H1 (cell line): ENCODE results near the gene TBPL2. TPM values are rescaled to one million over a fixed set of nuclear protein-coding genes. Genes with fewer than 3 reads are reported as not detected.

Experiments used
- CTCF ChIA-PET: fragments of 300-600 bp; sonication (Branson Sonifier 250); formaldehyde crosslinking; loops from one replicate; lab custom pipeline; 2021; ENCODE audit not compliant: partially characterized antibody; lab: Charles Lee
- POLR2A ChIA-PET: fragments of 300-600 bp; sonication (Branson Sonifier 250); formaldehyde crosslinking; loops from one replicate; lab custom pipeline; 2021; ENCODE audit warnings: inconsistent platforms; ENCODE audit not compliant: partially characterized antibody; lab: Charles Lee
- DNase-seq, 2 experiments: peaks; one replicate each; pipeline versions ENCODE4 v3.0.0 to v3.0.0-alpha.2; 2010 to 2022; ENCODE audit warnings: low spot score in 2 of 2, low read depth in 1 of 2, mixed read lengths in 1 of 2
- FAIRE-seq: peaks from 2 replicates; lab custom pipeline; 2011; peaks lifted over from hg19 to GRCh38; lab: Jason Lieb, UNC
- H2AFZ ChIP-seq: 2 replicates; pipeline ENCODE4 v1.8.1; 2012; ENCODE audit warnings: low read length, inconsistent platforms
- H2AK5ac ChIP-seq: 2 replicates; pipeline ENCODE4 v1.6.1; 2013; ENCODE audit warnings: low read depth, low read length
- H2BK120ac ChIP-seq: replicated peaks from 2 replicates; pipeline ENCODE3; 2013; ENCODE audit warnings: low read depth, low read length, inconsistent platforms
- H2BK12ac ChIP-seq: 2 replicates; pipeline ENCODE4 v1.6.1; 2013; ENCODE audit warnings: low read depth, low read length
- H2BK15ac ChIP-seq: 2 replicates; pipeline ENCODE4 v1.6.1; 2013; ENCODE audit warnings: low read length
- H2BK20ac ChIP-seq: 2 replicates; pipeline ENCODE4 v1.6.1; 2013; ENCODE audit warnings: low read length
- H2BK5ac ChIP-seq: 2 replicates; pipeline ENCODE4 v1.6.1; 2013; ENCODE audit warnings: low read depth, low read length
- H3K14ac ChIP-seq: 2 replicates; pipeline ENCODE4 v1.6.1; 2013; ENCODE audit warnings: inconsistent platforms; ENCODE audit not compliant: insufficient read length
- H3K18ac ChIP-seq: 2 replicates; pipeline ENCODE4 v1.6.1; 2013; ENCODE audit warnings: low read length; ENCODE audit errors: extremely low read depth
- H3K23ac ChIP-seq: 2 replicates; pipeline ENCODE4 v1.6.1; 2013; ENCODE audit warnings: inconsistent platforms; ENCODE audit not compliant: insufficient read length
- H3K23me2 ChIP-seq: 2 replicates; pipeline ENCODE4 v1.6.1; 2013; ENCODE audit warnings: low read depth, low read length
- H3K27ac ChIP-seq: 2 replicates; pipeline ENCODE4 v1.6.1; 2011; ENCODE audit warnings: low read depth, low read length, inconsistent platforms
- H3K27me3 ChIP-seq, 4 experiments: replicated peaks in 1 of 4; 1 replicate in 1 of 4; 2 replicates in 3 of 4; pipeline versions ENCODE4 v1.6.1 to v1.8.1; 2011 to 2013; ENCODE audit warnings: low read length in 3 of 4, mild to moderate bottlenecking in 3 of 4, inconsistent platforms in 2 of 4, mixed read lengths in 2 of 4, moderate library complexity in 1 of 4; ENCODE audit not compliant: control insufficient read depth in 3 of 4, insufficient read depth in 3 of 4; ENCODE audit errors: extremely low read depth in 1 of 4
- H3K36me3 ChIP-seq, 4 experiments: 2 replicates each; pipeline versions ENCODE4 v1.6.1 to v1.8.1; 2011 to 2013; ENCODE audit warnings: mild to moderate bottlenecking in 4 of 4, low read length in 3 of 4, moderate library complexity in 2 of 4, control low read depth in 1 of 4, inconsistent platforms in 1 of 4; ENCODE audit not compliant: insufficient read depth in 4 of 4, control insufficient read depth in 2 of 4
- H3K4ac ChIP-seq: replicated peaks from 2 replicates; pipeline ENCODE3; 2013; ENCODE audit warnings: low read length, low read depth, mixed read lengths, inconsistent platforms; ENCODE audit not compliant: insufficient read length
- H3K4me1 ChIP-seq, 4 experiments: replicated peaks in 1 of 4; 1 replicate in 1 of 4; 2 replicates in 3 of 4; pipeline versions ENCODE4 v1.6.1 to v1.8.1; 2011 to 2013; ENCODE audit warnings: low read length in 3 of 4, inconsistent platforms in 2 of 4, mixed read lengths in 1 of 4; ENCODE audit not compliant: insufficient read depth in 4 of 4, control insufficient read depth in 3 of 4
- H3K4me2 ChIP-seq, 2 experiments: 2 replicates each; pipeline versions ENCODE4 v1.6.1 to v1.8.1; 2011 to 2013; ENCODE audit warnings: low read depth in 2 of 2, low read length in 2 of 2, control low read depth in 1 of 2, inconsistent platforms in 1 of 2, mild to moderate bottlenecking in 1 of 2; ENCODE audit not compliant: insufficient read depth in 1 of 2
- H3K4me3 ChIP-seq, 4 experiments: fragments of 200-600, 300-600 bp in 1 of 4; sonication (generic), shearing (Covaris generic), sonication (Bioruptor Twin) in 1 of 4; 2 replicates each; pipeline versions ENCODE4 v1.5.1 to v1.8.1; 2011 to 2016; ENCODE audit warnings: low read length in 4 of 4, low read depth in 3 of 4, control low read depth in 2 of 4, inconsistent platforms in 2 of 4, mild to moderate bottlenecking in 2 of 4, mixed read lengths in 1 of 4, moderate library complexity in 1 of 4; ENCODE audit not compliant: insufficient read depth in 2 of 4; ENCODE audit errors: extremely low read depth in 1 of 4
- H3K56ac ChIP-seq: replicated peaks from 2 replicates; pipeline ENCODE3; 2013; ENCODE audit warnings: low read depth, mild to moderate bottlenecking, mixed read lengths, low read length, inconsistent platforms; ENCODE audit not compliant: insufficient read length
- H3K79me1 ChIP-seq: 2 replicates; pipeline ENCODE4 v1.6.1; 2013; ENCODE audit warnings: low read depth, low read length, control low read depth
- H3K79me2 ChIP-seq, 2 experiments: 2 replicates each; pipeline versions ENCODE4 v1.6.1 to v1.8.1; 2012 to 2013; ENCODE audit warnings: low read length in 2 of 2, mild to moderate bottlenecking in 2 of 2, inconsistent platforms in 1 of 2; ENCODE audit not compliant: insufficient read depth in 2 of 2, control insufficient read depth in 1 of 2
- H3K9ac ChIP-seq, 4 experiments: replicated peaks in 1 of 4; 1 replicate in 1 of 4; 2 replicates in 3 of 4; pipeline versions ENCODE4 v1.6.1 to v1.8.1; 2011 to 2013; ENCODE audit warnings: low read depth in 3 of 4, low read length in 3 of 4, control low read depth in 2 of 4, mild to moderate bottlenecking in 2 of 4, moderate library complexity in 2 of 4, inconsistent platforms in 1 of 4; ENCODE audit errors: extremely low read depth in 1 of 4
- H3K9me3 ChIP-seq, 2 experiments: 2 replicates each; pipeline versions ENCODE4 v1.6.1 to v1.8.1; 2012 to 2013; ENCODE audit warnings: mild to moderate bottlenecking in 2 of 2, moderate library complexity in 2 of 2, control low read depth in 1 of 2, inconsistent platforms in 1 of 2, low read depth in 1 of 2, low read length in 1 of 2, mixed read lengths in 1 of 2; ENCODE audit not compliant: insufficient read depth in 2 of 2
- H4K20me1 ChIP-seq, 2 experiments: replicated peaks in 1 of 2; 2 replicates each; pipeline versions ENCODE3 to v1.8.1; 2011 to 2013; ENCODE audit warnings: inconsistent platforms in 2 of 2, low read length in 2 of 2, mild to moderate bottlenecking in 1 of 2; ENCODE audit not compliant: insufficient read depth in 2 of 2, control insufficient read depth in 1 of 2
- H4K5ac ChIP-seq: 2 replicates; pipeline ENCODE4 v1.6.1; 2013; ENCODE audit warnings: low read length, low read depth, mixed read lengths, inconsistent platforms; ENCODE audit not compliant: insufficient read length
- H4K8ac ChIP-seq: 2 replicates; pipeline ENCODE4 v1.8.0; 2013; ENCODE audit warnings: mild to moderate bottlenecking, moderate library complexity, low read length, inconsistent platforms; ENCODE audit not compliant: insufficient read depth; ENCODE audit errors: extremely low read depth
- H4K91ac ChIP-seq: replicated peaks from 2 replicates; pipeline ENCODE3; 2013; ENCODE audit warnings: low read length, mixed read lengths, inconsistent platforms; ENCODE audit not compliant: insufficient read length
- GABPA ChIP-seq: IDR thresholded peaks from 2 replicates; pipeline ENCODE4 v1.6.1; 2011; ENCODE audit warnings: mild to moderate bottlenecking, low read length, moderate library complexity, borderline replicate concordance; ENCODE audit not compliant: insufficient read depth
- MAX ChIP-seq: IDR thresholded peaks from 2 replicates; pipeline ENCODE4 v1.6.1; 2012; ENCODE audit warnings: inconsistent platforms
- NRF1 ChIP-seq: IDR thresholded peaks from 2 replicates; pipeline ENCODE4 v1.6.1; 2011; ENCODE audit warnings: mild to moderate bottlenecking, low read depth, low read length, improper control_type of control experiment
- PHF8 ChIP-seq: fragments of 200-600 bp; sonication (generic); conservative IDR thresholded peaks from 2 replicates; pipeline ENCODE4 v1.7.1; 2012; ENCODE audit warnings: low read depth, mild to moderate bottlenecking, inconsistent platforms, low read length, moderate library complexity
- YY1 ChIP-seq: IDR thresholded peaks from 2 replicates; pipeline ENCODE4 v1.6.1; 2011; ENCODE audit warnings: low read depth, mild to moderate bottlenecking, low read length
- WGBS, 2 experiments: shearing (Covaris generic) in 1 of 2; methylation state at CpG; one replicate each; pipeline versions ENCODE4 v1.1.6 to v1.1.7; 2013 to 2015; ENCODE audit warnings: low lambda C conversion rate in 2 of 2, mixed read lengths in 2 of 2, inconsistent platforms in 1 of 2, low coverage in 1 of 2, missing lambda C conversion rate in 1 of 2; ENCODE audit not compliant: insufficient replicate concordance in 2 of 2, insufficient coverage in 1 of 2, insufficient read length in 1 of 2; ENCODE audit errors: extremely low coverage in 1 of 2, missing lambda C conversion rate in 1 of 2; 5-methylcytosine and 5-hydroxymethylcytosine counted together
- polyA plus RNA-seq, 7 experiments: library from polyadenylated mRNA; depleted of rRNA in 3 of 7; stranded (reverse) in 5 of 7; unstranded in 2 of 7; fragments of >200 nt in 5 of 7; fragments of 200-250 nt in 2 of 7; gene quantifications; 1 replicate in 5 of 7; 2 replicates in 1 of 7; 4 replicates in 1 of 7; pipeline versions ENCODE4 v1.2.1 to v1.2.3, GENCODE V29; 2011 to 2013; ENCODE audit warnings: missing spikeins in 2 of 7, mixed read lengths in 2 of 7
- total RNA-seq: library from RNA; stranded (reverse); fragmentation: NEBNext Ultra II Directional; extraction: Animal tissue kit (Norgen Biotek cat#: 25700); gene quantifications from 2 replicates; pipeline ENCODE4 v1.2.1, GENCODE V29; 2021

TBPL2 gene
- total and polyA plus RNA-seq, 2 of the 8 experiments (the other 6 are each of a cell fraction or from before 2014, with no cell fraction given): 0.03 TPM; not detected in 1

DNA sequence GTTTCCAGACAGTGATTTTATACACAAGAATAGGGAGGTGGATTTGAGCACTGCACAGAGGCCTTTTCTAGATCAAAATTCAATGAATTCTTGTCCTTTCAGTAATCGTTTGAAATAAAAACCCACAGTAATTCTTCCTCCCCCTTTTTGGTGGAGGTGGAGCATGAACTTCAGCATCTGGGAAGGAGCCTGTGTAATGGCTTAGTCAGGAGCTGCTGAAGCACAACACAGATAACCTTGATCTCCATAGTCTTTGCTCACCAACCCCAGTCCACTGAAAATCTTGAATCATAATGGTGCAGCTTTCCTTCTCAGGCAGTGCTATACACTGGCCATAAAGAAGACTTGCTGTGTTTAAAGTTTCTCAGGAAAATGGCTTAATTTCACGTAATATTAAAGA lies 6.4 kb upstream of the TBPL2 start:
- H3K23me2 ChIP-seq: no peaks in the 10 kb centered on the region
- H3K79me2 ChIP-seq: no peaks in the 10 kb centered on the region
- no peaks in the 10 kb centered on the region for H4K20me1 ChIP-seq
- H2BK15ac ChIP-seq: no peak overlapping the region
- no peak overlapping the region for H2BK20ac ChIP-seq
- H2BK5ac ChIP-seq: no peak overlapping the region
- no peaks in the 10 kb centered on the region for H3K9me3 ChIP-seq
- no peak overlapping the region for H2BK120ac ChIP-seq
- ChIA-PET POLR2A (interaction anchor here (0.7 kb wide), 1 partner anchor 235 kb away, joined by 3 read pairs; no protein-coding TSS in a partner anchor), CTCF (interaction anchor here (0.6 to 2.9 kb wide), 42 partner anchors 8 to 1044 kb away, joined by 3 to 20 read pairs (median 4); partner anchors contain the start of gene FBXO34)
- 90% methylated on average over 2 of the region's 2 CpGs; no CpG with 5 or more reads in 1 of the 2 experiments for WGBS, 2 experiments
- no peaks in the 10 kb centered on the region for H3K4me1 ChIP-seq
- H3K4me2 ChIP-seq: no peak overlapping the region
- DNase-seq: no peak
- H4K8ac ChIP-seq: no peak overlapping the region
- no peak overlapping the region for H2BK12ac ChIP-seq
- H3K27me3 ChIP-seq: no peaks in the 10 kb centered on the region
- H3K23ac ChIP-seq: no peak overlapping the region
- H3K27ac ChIP-seq: no peak overlapping the region
- TF ChIP-seq NRF1 (no peak), MAX (no peak), GABPA (no peak), PHF8 (no peak), YY1 (no peak)
- H2AK5ac ChIP-seq: no peak overlapping the region
- no peak for FAIRE-seq
- H3K9ac ChIP-seq: no peak overlapping the region
- no peaks in the 10 kb centered on the region for H3K79me1 ChIP-seq
- H4K5ac ChIP-seq: no peak overlapping the region
- H3K4me3 ChIP-seq: no peak overlapping the region
- H3K14ac ChIP-seq: no peak overlapping the region
- no peaks in the 10 kb centered on the region for H3K36me3 ChIP-seq
- no peak overlapping the region for H3K4ac ChIP-seq
- H4K91ac ChIP-seq: no peak overlapping the region
- no peak overlapping the region for H3K56ac ChIP-seq
- H2AFZ ChIP-seq: 0 out of 2 replicates have a peak overlapping the region, but pooled peaks have one; percentile 18
- no peak overlapping the region for H3K18ac ChIP-seq
